Activated naive CD4-positive, alpha-beta T cell treated with anti-CD3 and anti-CD28 coated beads, Interleukin-2, amount 50 U/mL, for 24 hours (primary cell): Measurements from ENCODE around the gene PRKN.
"Not testable (repeated sequence)": the region's sequence is repeated elsewhere in the genome, so short reads cannot be mapped to it uniquely, and the experiment has no call there.

Experiments used
- H3K27ac Mint-ChIP-seq: one replicate; pipeline ENCODE4 v1.8.0; 2021; ENCODE audit warnings: mild to moderate bottlenecking, mixed read lengths
- H3K27me3 Mint-ChIP-seq: one replicate; pipeline ENCODE4 v1.8.0; 2021; ENCODE audit warnings: mixed read lengths
- H3K36me3 Mint-ChIP-seq: one replicate; pipeline ENCODE4 v1.8.0; 2021; ENCODE audit warnings: mixed read lengths
- H3K4me1 Mint-ChIP-seq: one replicate; pipeline ENCODE4 v1.8.0; 2021; ENCODE audit warnings: mixed read lengths
- H3K4me3 Mint-ChIP-seq: one replicate; pipeline ENCODE4 v1.8.0; 2021; ENCODE audit warnings: mild to moderate bottlenecking, mixed read lengths
- H3K9me3 Mint-ChIP-seq: one replicate; pipeline ENCODE4 v1.8.0; 2021; ENCODE audit warnings: mixed read lengths

PRKN gene

DNA sequence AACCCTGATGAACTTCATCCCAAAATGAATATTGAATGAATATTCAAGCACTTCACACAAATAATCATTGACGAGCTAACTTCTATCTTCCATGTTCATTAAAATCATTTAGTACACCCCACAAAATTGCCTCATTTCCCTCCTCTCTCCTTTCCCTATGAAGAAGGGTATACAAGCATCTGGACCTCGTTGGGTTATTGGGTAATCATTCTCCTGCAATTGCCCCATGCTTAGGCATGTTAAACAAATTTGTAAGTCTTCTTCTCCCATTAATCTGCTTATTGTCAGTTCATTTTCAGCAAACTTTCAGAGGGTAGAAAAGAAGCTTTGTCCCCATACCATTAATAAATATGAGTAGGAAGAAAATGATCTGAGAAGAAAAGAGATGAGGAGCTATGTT, 27.6 kb downstream of the PRKN start:
- Mint-ChIP-seq H3K9me3 (no peaks in the 10 kb centered on the region), H3K36me3 (peaks cover 2% of the 10 kb centered on the region), H3K27me3 (no peaks in the 10 kb centered on the region), H3K4me3 (no peak overlapping the region), H3K4me1 (no peaks in the 10 kb centered on the region), H3K27ac (no peak overlapping the region)

DNA sequence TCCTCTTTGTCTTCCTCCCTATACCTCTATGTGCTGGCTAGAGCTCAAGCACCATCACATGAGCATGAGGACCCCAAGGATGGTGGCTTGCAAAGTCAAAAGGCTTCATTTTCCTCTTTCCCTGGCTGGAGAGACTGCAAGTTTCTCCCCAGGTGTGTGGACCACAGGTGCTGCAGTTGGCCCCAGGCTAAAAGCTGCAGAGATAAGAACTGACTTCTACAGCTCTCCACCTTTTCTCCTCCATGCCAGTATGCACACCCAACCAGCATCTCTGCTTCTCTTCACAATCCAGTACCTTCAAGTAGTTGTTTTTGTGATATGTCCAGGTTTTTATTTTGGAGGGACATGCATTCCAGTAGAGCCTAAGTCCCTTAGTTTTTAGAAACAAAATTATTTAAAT, 29.1 kb downstream of the PRKN start:
- Mint-ChIP-seq H3K36me3 (peaks cover 2% of the 10 kb centered on the region), H3K4me3 (no peak overlapping the region), H3K9me3 (no peaks in the 10 kb centered on the region), H3K27me3 (no peaks in the 10 kb centered on the region), H3K27ac (no peak overlapping the region), H3K4me1 (no peaks in the 10 kb centered on the region)

DNA sequence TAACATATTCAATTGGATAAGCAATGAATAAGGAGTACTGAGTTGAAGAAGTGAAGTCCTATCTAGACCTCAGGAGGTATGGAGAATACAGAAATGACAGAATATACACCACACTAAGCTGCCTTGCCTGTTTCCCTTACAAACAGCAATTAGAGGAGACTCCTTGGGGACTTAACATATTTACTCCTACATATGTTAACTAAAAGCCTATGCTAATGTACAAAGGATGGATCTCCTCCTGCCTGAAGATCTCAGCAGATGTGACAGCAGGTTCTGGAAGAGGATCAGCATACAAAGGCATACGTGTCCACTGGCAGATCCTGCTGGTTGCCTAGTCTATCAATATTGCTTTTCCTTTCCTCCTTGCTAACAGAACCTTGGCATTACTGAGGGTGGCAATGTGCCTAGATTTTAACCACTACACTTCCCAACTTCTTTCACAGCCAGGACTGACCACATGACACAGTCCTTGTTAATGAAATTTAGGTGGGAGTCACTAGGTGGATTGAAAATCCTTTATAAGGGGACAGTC, 29.6 kb downstream of the PRKN start:
- peaks cover 2% of the 10 kb centered on the region for H3K36me3 Mint-ChIP-seq
- H3K27me3 Mint-ChIP-seq = no peaks in the 10 kb centered on the region
- H3K4me1 Mint-ChIP-seq = no peaks in the 10 kb centered on the region
- H3K27ac Mint-ChIP-seq = no peak overlapping the region
- no peaks in the 10 kb centered on the region for H3K9me3 Mint-ChIP-seq
- H3K4me3 Mint-ChIP-seq = no peak overlapping the region

DNA sequence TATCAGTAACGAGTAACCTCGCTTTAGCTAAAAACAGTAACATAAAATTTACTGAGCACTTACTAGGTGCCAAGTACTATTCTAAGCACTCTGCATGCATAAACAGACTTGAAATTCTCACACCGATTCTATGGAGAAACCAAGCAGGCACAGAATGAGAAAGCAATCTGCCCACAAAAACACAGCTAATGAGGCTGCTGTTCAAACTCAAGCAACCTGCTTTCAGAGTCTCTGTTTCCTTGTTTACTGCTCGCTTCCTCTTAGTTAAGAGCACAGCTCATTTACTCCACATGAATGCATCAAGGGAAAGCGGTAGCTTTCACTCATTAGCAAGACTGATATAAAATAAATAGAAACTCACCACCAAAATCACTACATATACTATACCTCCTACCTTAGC, 37.4 kb downstream of the PRKN start:
- Mint-ChIP-seq H3K27me3 (no peaks in the 10 kb centered on the region), H3K4me3 (no peak overlapping the region), H3K36me3 (no peaks in the 10 kb centered on the region), H3K4me1 (no peaks in the 10 kb centered on the region), H3K9me3 (no peaks in the 10 kb centered on the region), H3K27ac (no peak overlapping the region)

DNA sequence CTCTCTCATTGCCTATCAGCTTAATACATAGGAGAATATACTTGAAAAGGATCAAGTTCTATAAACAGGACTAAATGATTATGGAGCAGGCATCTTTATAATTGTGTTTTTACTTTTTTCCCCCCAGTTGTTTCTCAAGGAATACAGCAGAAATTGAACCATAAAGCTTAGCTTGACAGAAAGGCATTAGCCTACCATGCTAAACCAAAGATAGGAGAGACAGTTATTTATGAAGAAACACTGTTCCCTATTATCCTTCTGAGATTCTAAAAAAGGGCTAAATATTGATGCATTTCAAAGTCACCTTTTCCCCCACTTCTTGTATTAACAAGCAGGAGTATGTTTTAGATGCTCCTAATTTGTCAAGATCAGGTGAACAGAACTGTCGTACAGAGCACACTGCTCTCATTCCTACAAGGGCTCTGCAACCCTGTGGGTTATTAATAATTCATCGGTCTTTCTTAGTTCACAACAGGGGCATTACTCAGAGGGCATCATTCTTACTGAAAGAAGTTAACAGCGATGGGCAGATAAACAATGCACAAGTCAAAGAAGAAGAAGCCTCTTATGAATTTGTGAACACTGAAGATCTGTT, 38.7 kb downstream of the PRKN start:
- no peaks in the 10 kb centered on the region for H3K27me3 Mint-ChIP-seq
- no peak overlapping the region for H3K27ac Mint-ChIP-seq
- no peaks in the 10 kb centered on the region for H3K9me3 Mint-ChIP-seq
- no peak overlapping the region for H3K4me3 Mint-ChIP-seq
- no peaks in the 10 kb centered on the region for H3K4me1 Mint-ChIP-seq
- H3K36me3 Mint-ChIP-seq = no peaks in the 10 kb centered on the region

DNA sequence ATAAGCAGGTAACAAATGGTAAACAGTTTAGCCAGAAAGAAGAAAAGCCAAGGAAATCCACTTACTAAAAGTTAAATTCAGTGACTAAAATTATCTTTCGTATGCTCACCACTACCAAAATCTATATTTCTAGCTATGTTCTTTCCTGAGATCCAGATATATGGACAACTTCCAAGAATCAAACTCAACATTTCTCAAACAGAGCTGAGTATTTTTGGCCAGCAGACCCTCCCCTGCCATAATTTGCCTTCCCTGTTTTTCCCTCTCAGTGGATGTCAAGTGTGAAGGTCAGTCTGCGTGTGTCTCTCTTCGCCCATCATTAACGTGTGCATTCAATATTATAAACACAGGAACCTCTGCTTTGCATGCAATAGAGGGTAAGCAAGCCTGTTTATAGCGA, 42.0 kb downstream of the PRKN start:
- Mint-ChIP-seq H3K27me3 (no peaks in the 10 kb centered on the region), H3K4me1 (no peaks in the 10 kb centered on the region), H3K27ac (no peak overlapping the region), H3K4me3 (no peak overlapping the region), H3K36me3 (peaks cover 2% of the 10 kb centered on the region), H3K9me3 (no peaks in the 10 kb centered on the region)

DNA sequence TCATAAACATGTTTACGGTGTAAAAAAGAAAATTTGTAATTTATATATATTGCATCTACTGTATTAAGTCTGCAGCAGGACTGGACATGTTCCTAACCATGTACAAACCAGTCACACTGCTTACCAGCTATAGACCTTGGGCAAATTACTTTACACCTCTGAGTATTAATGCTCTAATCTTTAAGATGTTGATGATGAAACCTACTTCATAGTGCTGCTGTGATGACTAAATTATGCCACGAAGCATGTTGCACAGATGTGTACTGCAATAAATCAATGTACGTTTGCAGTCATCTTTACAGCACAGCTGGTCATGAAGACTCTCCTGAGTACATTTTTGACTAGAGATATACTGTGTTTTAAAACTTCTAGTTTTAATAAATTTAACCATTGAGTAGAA, 42.6 kb downstream of the PRKN start:
- Mint-ChIP-seq H3K9me3 (no peaks in the 10 kb centered on the region), H3K4me3 (no peak overlapping the region), H3K4me1 (no peaks in the 10 kb centered on the region), H3K27me3 (no peaks in the 10 kb centered on the region), H3K27ac (no peak overlapping the region), H3K36me3 (peaks cover 2% of the 10 kb centered on the region)

DNA sequence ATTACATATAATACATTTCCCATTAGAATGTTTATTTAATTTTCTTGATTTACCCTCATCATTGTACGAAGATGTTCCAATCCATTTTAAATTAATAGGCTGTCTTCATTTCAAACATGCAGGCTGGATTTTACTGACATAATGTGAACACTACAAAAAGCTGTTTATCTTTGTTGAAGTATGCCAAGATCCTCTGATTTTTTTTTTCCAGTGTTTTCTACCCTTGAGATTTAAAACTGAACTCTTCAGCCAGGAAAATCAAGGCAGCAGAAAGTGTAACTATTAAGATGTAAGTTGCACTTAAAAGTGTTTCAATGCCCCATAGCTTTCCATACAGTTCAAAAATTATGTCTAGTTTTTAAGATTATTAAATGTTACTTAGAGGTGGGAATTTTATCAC, 43.5 kb downstream of the PRKN start:
- Mint-ChIP-seq H3K27ac (no peak overlapping the region), H3K9me3 (no peaks in the 10 kb centered on the region), H3K36me3 (peaks cover 2% of the 10 kb centered on the region), H3K27me3 (no peaks in the 10 kb centered on the region), H3K4me1 (no peaks in the 10 kb centered on the region), H3K4me3 (no peak overlapping the region)

DNA sequence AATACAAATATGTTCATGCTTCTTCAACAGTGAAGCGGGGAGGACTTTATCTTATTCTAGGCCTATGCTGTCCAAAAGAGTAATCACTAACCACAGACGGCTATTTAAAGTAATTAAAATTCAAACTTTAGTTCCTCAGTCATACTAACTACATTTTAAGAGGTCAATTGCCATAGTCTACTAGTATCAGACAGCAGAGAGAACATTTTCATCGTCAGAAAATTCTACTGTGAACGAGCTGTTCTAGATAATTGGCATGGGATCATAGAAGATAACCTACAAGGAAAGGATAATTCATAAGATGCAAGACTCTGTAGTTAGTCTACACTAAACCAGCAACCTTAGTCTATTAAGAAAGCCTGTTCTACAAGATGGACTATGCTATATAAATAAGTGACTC, 44.4 kb downstream of the PRKN start:
- Mint-ChIP-seq H3K36me3 (peaks cover 2% of the 10 kb centered on the region), H3K27ac (no peak overlapping the region), H3K9me3 (no peaks in the 10 kb centered on the region), H3K27me3 (no peaks in the 10 kb centered on the region), H3K4me1 (no peaks in the 10 kb centered on the region), H3K4me3 (no peak overlapping the region)

DNA sequence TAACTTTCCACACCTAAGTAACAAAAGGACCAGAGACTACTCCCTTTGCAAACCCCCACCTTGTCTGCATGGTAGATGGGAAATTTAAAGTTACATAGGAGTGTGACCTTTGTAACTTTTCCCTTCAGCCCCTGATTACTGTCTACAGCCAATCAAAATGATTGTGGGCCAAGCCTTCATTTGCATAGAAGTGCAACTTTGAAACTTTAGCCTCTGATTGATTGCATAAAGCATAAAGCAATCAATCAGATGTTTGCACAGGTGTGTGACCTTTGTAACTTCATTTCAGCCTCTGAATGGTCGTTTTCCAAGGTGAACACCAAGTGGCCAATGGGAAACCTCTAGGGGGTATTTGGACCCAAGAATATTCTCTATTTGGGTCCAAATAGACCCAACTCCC, 46.1 kb downstream of the PRKN start:
- H3K4me1 Mint-ChIP-seq = no peaks in the 10 kb centered on the region
- H3K27me3 Mint-ChIP-seq = no peaks in the 10 kb centered on the region
- no peaks in the 10 kb centered on the region for H3K9me3 Mint-ChIP-seq
- peaks cover 2% of the 10 kb centered on the region for H3K36me3 Mint-ChIP-seq
- no peak overlapping the region for H3K27ac Mint-ChIP-seq
- no peak overlapping the region for H3K4me3 Mint-ChIP-seq

DNA sequence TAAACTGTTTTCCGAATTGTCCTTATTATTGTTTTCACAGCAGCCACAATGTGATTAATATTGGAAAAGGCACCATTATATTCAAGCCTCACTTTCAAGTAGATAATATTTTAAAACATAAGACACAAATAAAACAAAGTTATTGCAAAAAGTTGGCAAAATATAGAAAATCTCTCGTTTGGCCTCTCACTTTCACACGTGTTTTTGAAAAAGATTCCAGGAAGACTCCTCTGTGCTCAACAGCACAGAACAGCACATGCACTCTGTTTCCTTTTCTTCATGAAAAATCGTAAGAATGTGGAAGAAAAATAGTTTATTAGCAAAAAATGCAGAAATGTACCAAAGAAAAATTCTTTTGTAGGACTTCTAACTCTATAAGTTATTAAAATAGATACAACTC, 46.7 kb downstream of the PRKN start:
- Mint-ChIP-seq H3K27ac (no peak overlapping the region), H3K4me1 (no peaks in the 10 kb centered on the region), H3K36me3 (peaks cover 2% of the 10 kb centered on the region), H3K4me3 (no peak overlapping the region), H3K27me3 (no peaks in the 10 kb centered on the region), H3K9me3 (no peaks in the 10 kb centered on the region)

DNA sequence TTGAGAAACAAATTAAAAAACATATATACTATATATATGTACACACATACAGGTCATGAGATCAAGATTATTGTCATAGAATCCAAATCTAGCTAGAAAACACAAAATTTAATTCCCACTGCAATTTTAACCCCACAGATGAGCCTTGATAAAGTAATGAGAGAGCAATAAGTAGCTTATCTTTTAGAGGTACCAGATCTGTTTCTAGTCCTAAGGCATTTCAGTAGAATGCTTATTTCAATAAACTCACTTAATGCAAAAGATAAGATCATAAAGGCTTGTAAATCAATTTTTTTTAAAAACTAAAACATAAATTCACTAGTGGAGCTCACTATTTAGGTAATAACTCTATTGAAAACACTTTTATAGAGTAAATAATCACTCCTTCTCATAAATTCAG, 47.2 kb downstream of the PRKN start:
- Mint-ChIP-seq H3K4me1 (no peaks in the 10 kb centered on the region), H3K36me3 (peaks cover 2% of the 10 kb centered on the region), H3K9me3 (no peaks in the 10 kb centered on the region), H3K27me3 (no peaks in the 10 kb centered on the region), H3K4me3 (no peak overlapping the region), H3K27ac (no peak overlapping the region)

DNA sequence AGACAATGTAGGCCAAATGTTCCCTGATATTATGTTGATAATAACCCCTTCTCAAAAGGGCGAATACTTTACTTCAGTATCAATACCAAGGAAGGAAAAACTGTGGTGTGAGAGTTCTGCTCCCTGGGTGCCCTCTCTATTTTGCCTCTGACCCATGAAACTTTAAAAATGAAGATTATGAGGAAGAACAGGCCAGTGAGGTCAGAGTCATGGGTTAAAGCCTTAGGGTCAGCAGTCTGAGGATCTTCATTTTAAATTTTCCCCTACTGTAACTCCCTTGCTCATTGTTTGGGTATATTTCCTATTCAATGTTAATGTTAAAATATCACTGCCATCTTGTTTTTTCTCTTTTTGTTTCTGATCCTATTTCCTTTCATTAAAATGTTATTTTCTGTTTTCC, 47.9 kb downstream of the PRKN start:
- Mint-ChIP-seq H3K4me1 (no peaks in the 10 kb centered on the region), H3K36me3 (peaks cover 3% of the 10 kb centered on the region), H3K27me3 (no peaks in the 10 kb centered on the region), H3K4me3 (no peak overlapping the region), H3K27ac (no peak overlapping the region), H3K9me3 (no peaks in the 10 kb centered on the region)

DNA sequence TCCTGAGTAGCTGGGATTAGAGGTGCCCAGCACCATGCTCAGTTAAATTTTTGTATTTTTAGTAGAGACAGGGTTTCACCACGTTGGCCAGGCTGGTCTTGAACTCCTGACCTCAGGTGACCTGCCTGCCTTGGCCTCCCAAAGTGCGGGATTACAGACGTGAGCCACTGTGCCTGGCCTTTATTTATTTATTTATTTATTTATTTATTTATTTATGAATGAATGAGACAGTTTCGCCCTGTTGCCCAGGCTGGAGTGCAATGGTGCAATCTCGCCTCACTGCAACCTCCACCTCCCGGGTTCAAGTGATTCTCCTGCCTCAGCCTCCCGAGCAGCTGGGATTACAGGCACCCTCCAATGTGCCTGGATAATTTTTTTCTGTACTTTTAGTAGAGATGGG, 48.7 kb downstream of the PRKN start:
- not testable (repeated sequence) for H3K4me1 Mint-ChIP-seq, H3K27me3 Mint-ChIP-seq, H3K9me3 Mint-ChIP-seq, H3K36me3 Mint-ChIP-seq, H3K4me3 Mint-ChIP-seq, H3K27ac Mint-ChIP-seq

DNA sequence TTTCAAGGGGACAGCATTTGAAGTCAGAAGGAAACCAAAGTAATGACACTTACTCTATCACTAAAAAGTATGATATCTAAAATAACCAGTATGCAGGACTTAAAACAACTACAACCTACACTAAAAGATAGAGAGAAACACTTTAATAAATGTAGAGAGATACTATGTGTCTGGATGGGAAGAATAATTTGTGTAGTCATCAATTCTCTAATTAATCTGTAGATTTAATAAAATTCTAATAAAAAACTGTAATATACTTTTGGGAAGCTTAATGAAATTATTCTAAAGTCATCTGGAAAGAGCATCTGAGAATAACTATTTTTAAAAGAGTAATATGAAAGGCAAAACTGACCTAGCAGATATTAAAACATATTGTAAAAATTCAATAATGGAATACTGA, 52.1 kb downstream of the PRKN start:
- H3K36me3 Mint-ChIP-seq = peaks cover 3% of the 10 kb centered on the region
- H3K4me1 Mint-ChIP-seq = no peaks in the 10 kb centered on the region
- H3K27me3 Mint-ChIP-seq = no peaks in the 10 kb centered on the region
- no peak overlapping the region for H3K4me3 Mint-ChIP-seq
- H3K27ac Mint-ChIP-seq = no peak overlapping the region
- H3K9me3 Mint-ChIP-seq = no peaks in the 10 kb centered on the region

DNA sequence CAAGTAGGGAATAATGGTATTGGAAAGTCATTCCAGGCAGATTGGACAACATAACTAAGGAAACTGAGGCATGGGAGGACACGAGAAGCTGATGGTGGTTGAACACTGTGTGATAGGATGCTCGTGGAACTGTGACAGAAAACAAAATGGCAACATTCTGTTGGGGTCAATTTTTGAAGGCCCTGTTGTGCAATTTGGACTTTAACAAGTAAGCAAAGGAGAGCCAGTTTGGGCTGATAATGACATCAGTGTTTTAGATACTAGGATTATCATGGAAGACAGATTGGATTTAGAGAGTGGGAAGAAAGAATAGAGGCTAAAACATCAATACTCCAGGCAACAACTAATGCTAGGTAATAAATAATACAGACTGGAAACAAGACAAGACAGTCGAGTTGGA, 53.1 kb downstream of the PRKN start:
- H3K9me3 Mint-ChIP-seq = no peaks in the 10 kb centered on the region
- H3K4me1 Mint-ChIP-seq = no peaks in the 10 kb centered on the region
- H3K36me3 Mint-ChIP-seq = peaks cover 3% of the 10 kb centered on the region
- H3K27me3 Mint-ChIP-seq = no peaks in the 10 kb centered on the region
- no peak overlapping the region for H3K4me3 Mint-ChIP-seq
- no peak overlapping the region for H3K27ac Mint-ChIP-seq

DNA sequence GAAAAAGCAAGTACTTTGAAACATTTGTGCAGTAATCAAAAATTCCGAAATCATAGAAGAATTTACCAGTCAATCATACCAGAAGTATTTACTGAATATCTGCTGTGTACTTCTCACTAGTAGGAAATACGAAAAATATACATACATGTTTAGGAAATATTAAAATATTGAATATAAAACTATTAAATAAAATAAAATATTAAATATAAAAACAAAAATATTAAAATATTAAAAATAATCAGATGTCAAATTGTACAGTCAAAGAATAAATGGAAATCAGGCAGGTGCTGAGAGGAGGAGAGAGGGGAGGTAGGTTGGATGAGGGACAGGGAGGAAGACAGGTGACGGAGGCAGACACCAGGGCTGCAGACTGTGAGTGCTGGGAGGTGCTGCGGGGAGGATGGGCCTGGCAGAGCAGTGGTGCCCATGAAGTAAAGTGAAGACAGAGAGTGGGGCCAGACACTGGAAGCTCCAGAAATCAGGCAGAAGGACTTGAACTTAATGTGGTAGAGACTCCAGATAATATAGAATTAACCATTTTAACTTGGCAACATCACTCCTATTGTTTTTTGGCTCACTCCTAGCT, 55.9 kb downstream of the PRKN start:
- Mint-ChIP-seq H3K36me3 (peaks cover 10% of the 10 kb centered on the region), H3K4me1 (peaks cover 3% of the 10 kb centered on the region), H3K9me3 (no peaks in the 10 kb centered on the region), H3K27me3 (no peaks in the 10 kb centered on the region), H3K27ac (no peak overlapping the region), H3K4me3 (no peak overlapping the region)
